ENCODE data around the gene COL4A3. TPM values are rescaled to one million over a fixed set of nuclear protein-coding genes. Genes with fewer than 3 reads are reported as not detected.

COL4A3 gene
- total and polyA plus RNA-seq, 2 donors (not counting 3 experiments of a cell fraction or from before 2014, with no cell fraction given), result not detected

DNA sequence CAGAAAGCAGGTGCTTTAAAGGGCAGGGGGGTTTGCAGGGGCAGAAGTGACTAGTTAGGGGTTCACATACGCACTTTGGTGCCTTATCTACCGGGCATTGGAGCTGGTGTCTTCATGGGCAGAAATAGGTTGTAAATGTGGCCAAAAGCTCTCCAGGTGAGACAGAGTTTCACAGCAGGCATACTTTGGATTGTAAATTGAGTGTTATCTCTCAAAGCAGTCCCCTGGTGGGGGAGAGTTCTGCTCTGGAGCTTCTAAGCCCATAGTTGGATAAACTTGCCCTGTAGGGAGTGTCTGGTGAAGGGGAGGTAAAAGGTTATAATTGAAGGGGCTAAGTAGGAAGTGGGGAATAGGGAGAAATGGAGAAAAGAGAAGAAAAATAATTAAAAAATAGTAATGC is 43.1 kb downstream of the COL4A3 start:
- Histone ChIP-seq H3K4me3 (replicated peaks in 1 of 3; ENCODE audit: insufficient read depth in 1 of 3, low read depth in 1 of 3, low read length in 3 of 3) (no peak overlapping the region), H2AFZ (ENCODE audit: low read depth, low read length) (no peak overlapping the region), H3K36me3 (ENCODE audit: control insufficient read depth in 2 of 2, extremely low read depth in 1 of 2, insufficient read depth in 2 of 2, low read length in 2 of 2) (no peaks in the 10 kb centered on the region), H3K9ac (replicated peaks; ENCODE audit: extremely low read depth, insufficient read depth, low read length) (no peak overlapping the region), H3K4me2 (ENCODE audit: insufficient read depth, low read length) (no peak overlapping the region), H3K79me2 (ENCODE audit: control insufficient read depth, insufficient read depth, low read length) (no peaks in the 10 kb centered on the region), H3K9me1 (replicated peaks; ENCODE audit: control insufficient read depth, extremely low read depth, insufficient read depth, low read length) (no peaks in the 10 kb centered on the region), H3K27ac (ENCODE audit: insufficient read depth, low read depth, low read length) (no peak overlapping the region), H3K4me1 (ENCODE audit: control insufficient read depth, extremely low read depth, insufficient read depth, low read length) (no peaks in the 10 kb centered on the region), H3K9me3 (replicated peaks; ENCODE audit: control insufficient read depth, insufficient read depth, low read length) (no peaks in the 10 kb centered on the region), H3K27me3 (ENCODE audit: control insufficient read depth in 2 of 2, insufficient read depth in 2 of 2, low read length in 2 of 2) (no peaks in the 10 kb centered on the region), H4K20me1 (replicated peaks; ENCODE audit: control insufficient read depth, extremely low read depth, insufficient read depth, low read length) (no peaks in the 10 kb centered on the region)
- ChIA-PET CTCF (no interaction called here), POLR2A (no interaction called here)
- DNase-seq (ENCODE audit: low read depth, low spot score) (no peak), FAIRE-seq (no peak)
- no TSS peak for BruUV-seq (replicated peaks)
- dilution Hi-C loops (cut with MboI; ENCODE audit: extremely low pct_ligation_motif_present, low sequenced_read_pairs), result no loop called here
- intact Hi-C loops (cut with micrococcal nuclease), result no loop called here
- TF ChIP-seq MYC (IDR thresholded peaks at IDR 0.05; ENCODE audit: low read depth, low read length) (no peak), FOS (IDR thresholded peaks at IDR 0.05; ENCODE audit: borderline replicate concordance, insufficient read depth, low read length) (no peak)

DNA sequence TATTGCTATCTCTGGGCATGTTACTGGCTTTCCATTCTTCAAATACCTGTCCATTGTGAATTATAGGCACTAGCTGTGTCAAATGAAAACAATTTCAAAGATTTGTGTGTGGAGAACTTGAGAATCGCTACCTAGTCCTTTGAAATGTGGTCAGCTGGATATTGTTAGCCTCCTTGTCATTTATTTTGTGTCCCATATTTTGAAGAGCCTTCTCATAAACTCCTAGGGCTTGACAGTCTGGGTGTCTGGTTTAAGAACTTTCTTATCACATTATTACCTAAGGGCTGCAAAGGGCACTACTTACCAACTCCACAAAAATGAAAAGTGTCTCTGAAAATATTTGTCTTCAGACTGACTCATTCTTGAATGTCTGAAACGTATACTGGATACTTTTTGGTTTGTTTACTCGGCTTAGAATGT is 50.2 kb downstream of the COL4A3 start:
- H2AFZ ChIP-seq (ENCODE audit: low read depth, low read length), result no peak overlapping the region
- H3K27me3 ChIP-seq (ENCODE audit: control insufficient read depth in 2 of 2, insufficient read depth in 2 of 2, low read length in 2 of 2), result no peaks in the 10 kb centered on the region
- dilution Hi-C loops (cut with MboI; ENCODE audit: extremely low pct_ligation_motif_present, low sequenced_read_pairs) (no loop called here), intact Hi-C loops (cut with micrococcal nuclease) (no loop called here)
- BruUV-seq (replicated peaks), result no TSS peak
- H3K9me3 ChIP-seq (replicated peaks; ENCODE audit: control insufficient read depth, insufficient read depth, low read length), result no peaks in the 10 kb centered on the region
- H3K27ac ChIP-seq (ENCODE audit: insufficient read depth, low read depth, low read length), result no peak overlapping the region
- H3K9me1 ChIP-seq (replicated peaks; ENCODE audit: control insufficient read depth, extremely low read depth, insufficient read depth, low read length), result no peaks in the 10 kb centered on the region
- TF ChIP-seq POLR2A (IDR thresholded peaks at IDR 0.05; ENCODE audit: low read depth, low read length) (no peak), GATA2 (IDR thresholded peaks at IDR 0.05; ENCODE audit: insufficient read depth, insufficient read length, low read depth, low read length) (no peak), JUN (IDR thresholded peaks at IDR 0.05; ENCODE audit: borderline replicate concordance, insufficient read depth, insufficient read length, low read depth) (no peak), POLR2AphosphoS5 (IDR thresholded peaks at IDR 0.05; ENCODE audit: insufficient read depth, low read depth, low read length) (no peak), MYC (IDR thresholded peaks at IDR 0.05; ENCODE audit: low read depth, low read length) (no peak)
- TF ChIP-seq, protein P1, sequence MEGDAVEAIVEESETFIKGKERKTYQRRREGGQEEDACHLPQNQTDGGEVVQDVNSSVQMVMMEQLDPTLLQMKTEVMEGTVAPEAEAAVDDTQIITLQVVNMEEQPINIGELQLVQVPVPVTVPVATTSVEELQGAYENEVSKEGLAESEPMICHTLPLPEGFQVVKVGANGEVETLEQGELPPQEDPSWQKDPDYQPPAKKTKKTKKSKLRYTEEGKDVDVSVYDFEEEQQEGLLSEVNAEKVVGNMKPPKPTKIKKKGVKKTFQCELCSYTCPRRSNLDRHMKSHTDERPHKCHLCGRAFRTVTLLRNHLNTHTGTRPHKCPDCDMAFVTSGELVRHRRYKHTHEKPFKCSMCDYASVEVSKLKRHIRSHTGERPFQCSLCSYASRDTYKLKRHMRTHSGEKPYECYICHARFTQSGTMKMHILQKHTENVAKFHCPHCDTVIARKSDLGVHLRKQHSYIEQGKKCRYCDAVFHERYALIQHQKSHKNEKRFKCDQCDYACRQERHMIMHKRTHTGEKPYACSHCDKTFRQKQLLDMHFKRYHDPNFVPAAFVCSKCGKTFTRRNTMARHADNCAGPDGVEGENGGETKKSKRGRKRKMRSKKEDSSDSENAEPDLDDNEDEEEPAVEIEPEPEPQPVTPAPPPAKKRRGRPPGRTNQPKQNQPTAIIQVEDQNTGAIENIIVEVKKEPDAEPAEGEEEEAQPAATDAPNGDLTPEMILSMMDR (IDR thresholded peaks at IDR 0.05; ENCODE audit: extremely low read depth in 1 of 2, insufficient read depth in 1 of 2, low read depth in 1 of 2, low read length in 2 of 2), result no peak
- H3K79me2 ChIP-seq (ENCODE audit: control insufficient read depth, insufficient read depth, low read length), result no peaks in the 10 kb centered on the region
- H3K9ac ChIP-seq (replicated peaks; ENCODE audit: extremely low read depth, insufficient read depth, low read length), result no peak overlapping the region
- no peaks in the 10 kb centered on the region for H3K36me3 ChIP-seq (ENCODE audit: control insufficient read depth in 2 of 2, extremely low read depth in 1 of 2, insufficient read depth in 2 of 2, low read length in 2 of 2)
- no peaks in the 10 kb centered on the region for H4K20me1 ChIP-seq (replicated peaks; ENCODE audit: control insufficient read depth, extremely low read depth, insufficient read depth, low read length)
- no peak for DNase-seq (ENCODE audit: low read depth, low spot score)
- H3K4me1 ChIP-seq (ENCODE audit: control insufficient read depth, extremely low read depth, insufficient read depth, low read length), result no peaks in the 10 kb centered on the region
- FAIRE-seq, result no peak
- POLR2A ChIA-PET, result no interaction called here
- CTCF ChIA-PET, result no interaction called here
- no peak overlapping the region for H3K4me3 ChIP-seq (replicated peaks in 1 of 3; ENCODE audit: insufficient read depth in 1 of 3, low read depth in 1 of 3, low read length in 3 of 3)
- no peak overlapping the region for H3K4me2 ChIP-seq (ENCODE audit: insufficient read depth, low read length)
